ENCODE data around the gene ZBTB20.

Gene ZBTB20

DNA sequence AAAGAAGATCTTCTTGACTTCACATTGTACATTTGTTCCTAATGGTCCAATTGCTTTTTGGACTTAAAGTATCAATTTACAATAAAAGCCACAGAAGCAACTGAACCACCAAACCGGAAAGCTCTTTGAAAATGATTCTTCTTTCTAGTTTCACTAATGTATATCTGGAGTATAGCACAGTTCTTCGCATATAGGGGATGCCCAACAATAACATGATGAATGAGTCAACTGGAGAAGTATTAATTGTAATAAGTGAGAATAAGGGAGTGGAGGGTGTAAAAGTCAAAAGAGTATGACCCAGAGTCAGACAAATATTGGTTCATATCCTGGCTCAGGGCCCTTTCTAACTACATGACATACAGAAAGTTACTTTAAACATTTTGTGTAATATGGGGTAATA, 425.2 kb downstream of the ZBTB20 start:
- TF ChIP-seq ZNF8 (CRISPR knock-in tag; IDR thresholded peaks at IDR 0.05) (no peak), BACH2 (CRISPR knock-in tag; IDR thresholded peaks at IDR 0.05; ENCODE audit: borderline replicate concordance) (no peak), CSDC2 (CRISPR knock-in tag; IDR thresholded peaks at IDR 0.05) (no peak), ISL1 (CRISPR knock-in tag; IDR thresholded peaks at IDR 0.05) (no peak), PPARA (CRISPR knock-in tag; IDR thresholded peaks at IDR 0.05; ENCODE audit: borderline replicate concordance) (no peak)
- TF ChIP-seq, protein P1, sequence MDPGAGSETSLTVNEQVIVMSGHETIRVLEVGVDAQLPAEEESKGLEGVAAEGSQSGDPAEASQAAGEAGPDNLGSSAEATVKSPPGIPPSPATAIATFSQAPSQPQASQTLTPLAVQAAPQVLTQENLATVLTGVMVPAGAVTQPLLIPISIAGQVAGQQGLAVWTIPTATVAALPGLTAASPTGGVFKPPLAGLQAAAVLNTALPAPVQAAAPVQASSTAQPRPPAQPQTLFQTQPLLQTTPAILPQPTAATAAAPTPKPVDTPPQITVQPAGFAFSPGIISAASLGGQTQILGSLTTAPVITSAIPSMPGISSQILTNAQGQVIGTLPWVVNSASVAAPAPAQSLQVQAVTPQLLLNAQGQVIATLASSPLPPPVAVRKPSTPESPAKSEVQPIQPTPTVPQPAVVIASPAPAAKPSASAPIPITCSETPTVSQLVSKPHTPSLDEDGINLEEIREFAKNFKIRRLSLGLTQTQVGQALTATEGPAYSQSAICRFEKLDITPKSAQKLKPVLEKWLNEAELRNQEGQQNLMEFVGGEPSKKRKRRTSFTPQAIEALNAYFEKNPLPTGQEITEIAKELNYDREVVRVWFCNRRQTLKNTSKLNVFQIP (CRISPR knock-in tag; IDR thresholded peaks at IDR 0.05; ENCODE audit: borderline replicate concordance, low read depth) = no peak
- TF ChIP-seq, protein P2, sequence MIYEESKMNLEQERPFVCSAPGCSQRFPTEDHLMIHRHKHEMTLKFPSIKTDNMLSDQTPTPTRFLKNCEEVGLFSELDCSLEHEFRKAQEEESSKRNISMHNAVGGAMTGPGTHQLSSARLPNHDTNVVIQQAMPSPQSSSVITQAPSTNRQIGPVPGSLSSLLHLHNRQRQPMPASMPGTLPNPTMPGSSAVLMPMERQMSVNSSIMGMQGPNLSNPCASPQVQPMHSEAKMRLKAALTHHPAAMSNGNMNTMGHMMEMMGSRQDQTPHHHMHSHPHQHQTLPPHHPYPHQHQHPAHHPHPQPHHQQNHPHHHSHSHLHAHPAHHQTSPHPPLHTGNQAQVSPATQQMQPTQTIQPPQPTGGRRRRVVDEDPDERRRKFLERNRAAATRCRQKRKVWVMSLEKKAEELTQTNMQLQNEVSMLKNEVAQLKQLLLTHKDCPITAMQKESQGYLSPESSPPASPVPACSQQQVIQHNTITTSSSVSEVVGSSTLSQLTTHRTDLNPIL (CRISPR knock-in tag; IDR thresholded peaks at IDR 0.05; ENCODE audit: low read depth) = no peak
- no peak for ATAC-seq

DNA sequence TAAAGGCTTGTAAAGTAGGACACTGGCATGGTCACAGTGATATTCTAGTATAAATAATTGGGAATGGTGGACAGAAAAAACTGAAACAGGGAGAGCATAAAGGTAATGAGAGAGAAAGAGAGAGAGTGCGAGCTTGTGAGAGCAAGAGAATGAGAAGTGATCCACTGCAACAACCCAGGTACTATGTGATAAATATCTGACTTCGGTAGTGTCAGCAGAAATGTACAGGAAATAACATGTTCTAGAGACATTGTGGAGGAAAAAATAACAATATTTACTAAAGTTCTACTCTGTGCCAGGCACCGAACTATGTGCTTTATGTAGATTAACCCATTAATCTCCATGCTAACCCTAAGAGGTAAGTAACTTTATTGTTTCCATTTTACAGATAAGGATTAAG, 425.9 kb downstream of the ZBTB20 start:
- ATAC-seq = no peak
- TF ChIP-seq, protein P2 (CRISPR knock-in tag; IDR thresholded peaks at IDR 0.05; ENCODE audit: low read depth) = no peak
- no peak for TF ChIP-seq ZC3H10 (CRISPR knock-in tag; IDR thresholded peaks at IDR 0.05)
- no peak for TF ChIP-seq ISL1 (CRISPR knock-in tag; IDR thresholded peaks at IDR 0.05)
- no peak for TF ChIP-seq GLIS3 (CRISPR knock-in tag; IDR thresholded peaks at IDR 0.05)
- no peak for TF ChIP-seq ESRRG (CRISPR knock-in tag; IDR thresholded peaks at IDR 0.05)

DNA sequence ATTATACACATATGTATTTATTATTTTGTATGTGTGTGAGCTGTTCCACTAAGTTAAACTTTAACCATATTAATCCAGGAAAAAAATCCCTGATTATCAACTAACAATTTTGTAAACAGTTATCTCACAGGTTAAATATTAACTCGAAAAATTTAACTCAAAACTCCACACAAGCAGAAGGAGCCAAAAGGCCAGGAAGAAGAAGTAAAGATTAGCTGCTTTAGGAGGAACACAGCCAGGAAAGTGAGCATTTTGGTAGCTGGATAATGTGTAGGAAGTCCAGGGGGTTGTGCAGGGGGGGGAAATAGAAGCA, 428.2 kb downstream of the ZBTB20 start:
- ATAC-seq = no peak
- TF ChIP-seq ZFP30 (CRISPR knock-in tag; IDR thresholded peaks at IDR 0.05) (no peak), RARB (CRISPR knock-in tag; IDR thresholded peaks at IDR 0.05) (no peak), ZNF70 (CRISPR knock-in tag; IDR thresholded peaks at IDR 0.05) (no peak), CSDC2 (CRISPR knock-in tag; IDR thresholded peaks at IDR 0.05) (no peak), ISL1 (CRISPR knock-in tag; IDR thresholded peaks at IDR 0.05) (no peak), PPARA (CRISPR knock-in tag; IDR thresholded peaks at IDR 0.05; ENCODE audit: borderline replicate concordance) (no peak), SNAI2 (CRISPR knock-in tag; IDR thresholded peaks at IDR 0.05) (no peak), BACH2 (CRISPR knock-in tag; IDR thresholded peaks at IDR 0.05; ENCODE audit: borderline replicate concordance) (no peak), ZFP3 (CRISPR knock-in tag; IDR thresholded peaks at IDR 0.05) (no peak), TCF4 (CRISPR knock-in tag; IDR thresholded peaks at IDR 0.05; ENCODE audit: borderline replicate concordance) (no peak), ZC3H10 (CRISPR knock-in tag; IDR thresholded peaks at IDR 0.05) (no peak)
- TF ChIP-seq, protein P3, sequence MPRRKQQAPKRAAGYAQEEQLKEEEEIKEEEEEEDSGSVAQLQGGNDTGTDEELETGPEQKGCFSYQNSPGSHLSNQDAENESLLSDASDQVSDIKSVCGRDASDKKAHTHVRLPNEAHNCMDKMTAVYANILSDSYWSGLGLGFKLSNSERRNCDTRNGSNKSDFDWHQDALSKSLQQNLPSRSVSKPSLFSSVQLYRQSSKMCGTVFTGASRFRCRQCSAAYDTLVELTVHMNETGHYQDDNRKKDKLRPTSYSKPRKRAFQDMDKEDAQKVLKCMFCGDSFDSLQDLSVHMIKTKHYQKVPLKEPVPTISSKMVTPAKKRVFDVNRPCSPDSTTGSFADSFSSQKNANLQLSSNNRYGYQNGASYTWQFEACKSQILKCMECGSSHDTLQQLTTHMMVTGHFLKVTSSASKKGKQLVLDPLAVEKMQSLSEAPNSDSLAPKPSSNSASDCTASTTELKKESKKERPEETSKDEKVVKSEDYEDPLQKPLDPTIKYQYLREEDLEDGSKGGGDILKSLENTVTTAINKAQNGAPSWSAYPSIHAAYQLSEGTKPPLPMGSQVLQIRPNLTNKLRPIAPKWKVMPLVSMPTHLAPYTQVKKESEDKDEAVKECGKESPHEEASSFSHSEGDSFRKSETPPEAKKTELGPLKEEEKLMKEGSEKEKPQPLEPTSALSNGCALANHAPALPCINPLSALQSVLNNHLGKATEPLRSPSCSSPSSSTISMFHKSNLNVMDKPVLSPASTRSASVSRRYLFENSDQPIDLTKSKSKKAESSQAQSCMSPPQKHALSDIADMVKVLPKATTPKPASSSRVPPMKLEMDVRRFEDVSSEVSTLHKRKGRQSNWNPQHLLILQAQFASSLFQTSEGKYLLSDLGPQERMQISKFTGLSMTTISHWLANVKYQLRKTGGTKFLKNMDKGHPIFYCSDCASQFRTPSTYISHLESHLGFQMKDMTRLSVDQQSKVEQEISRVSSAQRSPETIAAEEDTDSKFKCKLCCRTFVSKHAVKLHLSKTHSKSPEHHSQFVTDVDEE (CRISPR knock-in tag; IDR thresholded peaks at IDR 0.05) = no peak
- TF ChIP-seq, protein P2 (CRISPR knock-in tag; IDR thresholded peaks at IDR 0.05; ENCODE audit: low read depth) = no peak
- TF ChIP-seq, protein P4, sequence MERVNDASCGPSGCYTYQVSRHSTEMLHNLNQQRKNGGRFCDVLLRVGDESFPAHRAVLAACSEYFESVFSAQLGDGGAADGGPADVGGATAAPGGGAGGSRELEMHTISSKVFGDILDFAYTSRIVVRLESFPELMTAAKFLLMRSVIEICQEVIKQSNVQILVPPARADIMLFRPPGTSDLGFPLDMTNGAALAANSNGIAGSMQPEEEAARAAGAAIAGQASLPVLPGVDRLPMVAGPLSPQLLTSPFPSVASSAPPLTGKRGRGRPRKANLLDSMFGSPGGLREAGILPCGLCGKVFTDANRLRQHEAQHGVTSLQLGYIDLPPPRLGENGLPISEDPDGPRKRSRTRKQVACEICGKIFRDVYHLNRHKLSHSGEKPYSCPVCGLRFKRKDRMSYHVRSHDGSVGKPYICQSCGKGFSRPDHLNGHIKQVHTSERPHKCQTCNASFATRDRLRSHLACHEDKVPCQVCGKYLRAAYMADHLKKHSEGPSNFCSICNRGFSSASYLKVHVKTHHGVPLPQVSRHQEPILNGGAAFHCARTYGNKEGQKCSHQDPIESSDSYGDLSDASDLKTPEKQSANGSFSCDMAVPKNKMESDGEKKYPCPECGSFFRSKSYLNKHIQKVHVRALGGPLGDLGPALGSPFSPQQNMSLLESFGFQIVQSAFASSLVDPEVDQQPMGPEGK (CRISPR knock-in tag; IDR thresholded peaks at IDR 0.05; ENCODE audit: borderline replicate concordance) = no peak

All from SK-N-SH treated with all-trans-retinoic acid at 6 μM for 48 hours (cell line).